Fibroblast of lung (primary cell): Measurements from ENCODE around the gene MRPS22. TPM values are rescaled to one million over a fixed set of nuclear protein-coding genes. Genes with fewer than 3 reads are reported as not detected.
"Not testable (repeated sequence)": the region's sequence is repeated elsewhere in the genome, so short reads cannot be mapped to it uniquely, and the experiment has no call there.

Experiments
- DNase-seq, 2 donors: peaks; one replicate each; pipeline versions ENCODE4 v3.0.0 to v3.0.0-alpha.2; 2010; ENCODE audit warnings: low read depth in 2 of 2
- H2AFZ ChIP-seq: 2 replicates; pipeline ENCODE4 v1.5.1; 2012; ENCODE audit warnings: low read length, control low read depth, inconsistent platforms
- H3K27ac ChIP-seq: 2 replicates; pipeline ENCODE4 v1.5.1; 2011; ENCODE audit warnings: low read length, control low read depth; ENCODE audit not compliant: insufficient read depth
- H3K27me3 ChIP-seq: 2 replicates; pipeline ENCODE4 v1.5.1; 2011; ENCODE audit warnings: mild to moderate bottlenecking, low read length; ENCODE audit not compliant: control insufficient read depth, insufficient read depth
- H3K36me3 ChIP-seq: 2 replicates; pipeline ENCODE4 v1.5.1; 2011; ENCODE audit warnings: low read length; ENCODE audit not compliant: control insufficient read depth, insufficient read depth
- H3K4me1 ChIP-seq: 2 replicates; pipeline ENCODE4 v1.5.1; 2011; ENCODE audit warnings: low read length; ENCODE audit not compliant: control insufficient read depth, insufficient read depth; ENCODE audit errors: extremely low read depth
- H3K4me2 ChIP-seq: 2 replicates; pipeline ENCODE4 v1.5.1; 2011; ENCODE audit warnings: low read length, control low read depth; ENCODE audit not compliant: insufficient read depth; ENCODE audit errors: extremely low read depth
- H3K4me3 ChIP-seq, 4 experiments: fragments of 200-600 bp in 1 of 4; sonication (generic) in 1 of 4; replicated peaks in 1 of 4; 2 replicates each; pipeline ENCODE4 v1.5.1; 2011 to 2016; ENCODE audit warnings: low read length in 4 of 4, low read depth in 3 of 4, mild to moderate bottlenecking in 3 of 4, control low read depth in 2 of 4, inconsistent platforms in 1 of 4, mixed read lengths in 1 of 4; ENCODE audit not compliant: insufficient read depth in 1 of 4; ENCODE audit errors: control extremely low read depth in 1 of 4
- H3K79me2 ChIP-seq: 2 replicates; pipeline ENCODE4 v1.5.1; 2012; ENCODE audit warnings: mild to moderate bottlenecking, low read length, inconsistent platforms; ENCODE audit not compliant: control insufficient read depth, insufficient read depth
- H3K9ac ChIP-seq: 2 replicates; pipeline ENCODE4 v1.5.1; 2011; ENCODE audit warnings: mild to moderate bottlenecking, low read length, control low read depth; ENCODE audit not compliant: insufficient read depth
- H3K9me3 ChIP-seq: 2 replicates; pipeline ENCODE4 v1.5.1; 2012; ENCODE audit warnings: low read depth, low read length; ENCODE audit not compliant: control insufficient read depth, insufficient read depth
- H4K20me1 ChIP-seq: 2 replicates; pipeline ENCODE4 v1.5.1; 2011; ENCODE audit warnings: low read length; ENCODE audit not compliant: control insufficient read depth, insufficient read depth; ENCODE audit errors: extremely low read depth
- EZH2 ChIP-seq: IDR thresholded peaks from 2 replicates; pipeline ENCODE4 v1.5.1; 2012; ENCODE audit warnings: low read length, control low read depth, mild to moderate bottlenecking; ENCODE audit errors: missing control alignments
- polyA plus RNA-seq, 2 donors: library from polyadenylated mRNA; depleted of rRNA in 1 of 2; stranded (reverse) in 1 of 2; unstranded in 1 of 2; fragments of >200 nt; gene quantifications; 2 replicates each; pipeline ENCODE4 v1.2.1, GENCODE V29; 2011 to 2012; ENCODE audit warnings: missing spikeins in 1 of 2
- total RNA-seq: library from RNA; depleted of rRNA; stranded (reverse); fragments of >200 nt; gene quantifications from 2 replicates; pipeline ENCODE4 v1.2.1, GENCODE V29; 2014
- TF ChIP-seq, protein P1 (sequence below), 2 donors: IDR thresholded peaks in 1 of 2; conservative IDR thresholded peaks in 1 of 2; 1 replicate in 1 of 2; 2 replicates in 1 of 2; pipeline ENCODE4 v1.5.1; 2011 to 2012; ENCODE audit warnings: low read length in 2 of 2, control low read depth in 1 of 2, inconsistent platforms in 1 of 2, low read depth in 1 of 2, mild to moderate bottlenecking in 1 of 2

The MRPS22 gene
- total and polyA plus RNA-seq, 2 donors (not counting 1 experiment from before 2014, with no cell fraction given): 56.7 to 81.3 TPM

DNA sequence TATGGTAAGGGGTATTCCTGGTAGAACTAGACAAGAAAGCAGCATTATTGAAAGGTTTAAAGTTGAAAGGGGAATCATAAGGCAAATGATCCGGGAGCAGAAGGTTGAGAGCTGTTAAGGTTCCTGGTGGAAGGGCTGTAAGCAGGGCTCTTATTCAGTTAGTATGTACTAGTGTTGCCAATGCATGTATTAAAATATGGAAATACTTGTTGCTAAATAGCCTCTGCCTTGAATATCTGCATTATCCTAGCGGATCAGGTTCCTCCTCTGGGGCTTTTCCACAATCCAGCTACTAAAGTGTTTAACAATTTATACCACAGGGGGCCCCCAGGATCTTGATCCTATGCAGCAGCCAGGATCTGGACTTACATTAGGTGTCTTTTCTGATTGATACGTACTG is 52.9 kb downstream of the MRPS22 start:
- Histone ChIP-seq H3K4me2 (no peak overlapping the region), H3K27me3 (no peaks in the 10 kb centered on the region), H4K20me1 (no peaks in the 10 kb centered on the region), H3K79me2 (no peaks in the 10 kb centered on the region), H3K9ac (no peak overlapping the region), H3K27ac (no peak overlapping the region), H3K4me3 (no peak overlapping the region), H3K9me3 (no peaks in the 10 kb centered on the region), H3K36me3 (no peaks in the 10 kb centered on the region), H2AFZ (no peak overlapping the region), H3K4me1 (no peaks in the 10 kb centered on the region)
- TF ChIP-seq, protein P1, sequence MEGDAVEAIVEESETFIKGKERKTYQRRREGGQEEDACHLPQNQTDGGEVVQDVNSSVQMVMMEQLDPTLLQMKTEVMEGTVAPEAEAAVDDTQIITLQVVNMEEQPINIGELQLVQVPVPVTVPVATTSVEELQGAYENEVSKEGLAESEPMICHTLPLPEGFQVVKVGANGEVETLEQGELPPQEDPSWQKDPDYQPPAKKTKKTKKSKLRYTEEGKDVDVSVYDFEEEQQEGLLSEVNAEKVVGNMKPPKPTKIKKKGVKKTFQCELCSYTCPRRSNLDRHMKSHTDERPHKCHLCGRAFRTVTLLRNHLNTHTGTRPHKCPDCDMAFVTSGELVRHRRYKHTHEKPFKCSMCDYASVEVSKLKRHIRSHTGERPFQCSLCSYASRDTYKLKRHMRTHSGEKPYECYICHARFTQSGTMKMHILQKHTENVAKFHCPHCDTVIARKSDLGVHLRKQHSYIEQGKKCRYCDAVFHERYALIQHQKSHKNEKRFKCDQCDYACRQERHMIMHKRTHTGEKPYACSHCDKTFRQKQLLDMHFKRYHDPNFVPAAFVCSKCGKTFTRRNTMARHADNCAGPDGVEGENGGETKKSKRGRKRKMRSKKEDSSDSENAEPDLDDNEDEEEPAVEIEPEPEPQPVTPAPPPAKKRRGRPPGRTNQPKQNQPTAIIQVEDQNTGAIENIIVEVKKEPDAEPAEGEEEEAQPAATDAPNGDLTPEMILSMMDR (conservative IDR thresholded peaks at IDR 0.05 in 1 of 2, IDR thresholded peaks at IDR 0.05 in 1 of 2; ENCODE audit: low read depth in 1 of 2, low read length in 2 of 2): no peak
- no peak for TF ChIP-seq EZH2
- no peak for DNase-seq

DNA sequence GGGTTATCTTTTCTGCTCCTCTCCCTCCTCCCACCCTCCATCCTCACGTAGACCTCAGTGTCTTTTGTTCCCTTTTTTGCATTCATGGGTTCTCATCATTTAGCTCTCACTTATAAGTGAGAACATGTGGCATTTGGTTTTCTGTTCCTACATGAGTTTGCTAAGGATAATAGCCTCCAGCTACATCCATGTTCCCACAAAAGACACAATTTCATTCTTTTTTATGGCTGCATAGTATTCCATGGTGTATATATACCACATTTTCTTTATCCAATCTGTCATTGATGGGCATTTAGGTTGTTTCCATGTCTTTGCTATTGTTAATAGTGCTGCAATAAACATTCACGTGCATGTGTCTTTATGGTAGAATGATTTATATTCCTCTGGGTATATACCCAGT is 57.3 kb downstream of the MRPS22 start:
- not testable (repeated sequence) for H3K27me3 ChIP-seq, H3K79me2 ChIP-seq, DNase-seq, H3K36me3 ChIP-seq, H3K9me3 ChIP-seq, H3K4me1 ChIP-seq, H3K9ac ChIP-seq, H3K4me2 ChIP-seq, H3K27ac ChIP-seq, H4K20me1 ChIP-seq, H2AFZ ChIP-seq, H3K4me3 ChIP-seq

Other genes starting within 250 kb of the MRPS22 start
- gene COPB2, start 45.6 kb downstream of the MRPS22 start, total RNA-seq: 216 and 293 TPM in 2 replicates
- gene COPB2, start 45.6 kb downstream of the MRPS22 start, polyA plus RNA-seq: 233 and 284 TPM in 2 replicates
- not detected in 2 replicates for gene RBP2, start 132.5 kb downstream of the MRPS22 start, total RNA-seq
- not detected in 2 replicates for gene RBP2, start 132.5 kb downstream of the MRPS22 start, polyA plus RNA-seq
- gene RBP1, start 195.7 kb downstream of the MRPS22 start, total RNA-seq: 5.0 and 26.2 TPM in 2 replicates
- 2.5 and 10.7 TPM in 2 replicates for gene RBP1, start 195.7 kb downstream of the MRPS22 start, polyA plus RNA-seq